ENCODE results near the gene HNRNPA3. TPM values are rescaled to one million over a fixed set of nuclear protein-coding genes. Genes with fewer than 3 reads are reported as not detected.
"Not testable (repeated sequence)": the region's sequence is repeated elsewhere in the genome, so short reads cannot be mapped to it uniquely, and the experiment has no call there.

HNRNPA3 gene
- total and polyA plus RNA-seq, 2 of the 13 experiments (the other 11 are each of a cell fraction or from before 2014, with no cell fraction given): 73.3 to 97.7 TPM

DNA sequence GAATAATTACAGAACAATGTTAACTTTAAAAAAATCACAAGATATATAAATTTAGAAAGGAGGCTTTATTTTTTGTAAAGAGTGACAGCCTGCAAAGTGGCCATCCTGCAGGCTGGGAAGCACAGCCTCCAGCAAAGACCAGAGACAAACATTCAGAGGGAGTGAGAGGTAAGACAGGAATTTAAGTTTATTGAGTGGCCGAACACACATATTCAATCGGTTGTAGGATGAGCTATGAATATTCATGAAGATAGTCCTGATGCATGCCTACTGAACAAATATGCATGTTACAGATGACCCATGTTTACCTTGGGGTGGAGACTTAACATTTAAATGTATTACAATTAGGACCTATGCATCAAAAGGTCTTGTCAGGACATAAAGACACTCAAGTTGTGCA is 33.4 kb upstream of the HNRNPA3 start:
- H4K20me1 ChIP-seq (ENCODE audit: insufficient read depth, low read length): no peaks in the 10 kb centered on the region
- H3K36me3 ChIP-seq (replicated peaks in 1 of 2; ENCODE audit: control insufficient read depth in 1 of 2, insufficient read depth in 2 of 2, low read length in 2 of 2): no peaks in the 10 kb centered on the region
- H3K4me2 ChIP-seq (ENCODE audit: low read depth, low read length): no peak overlapping the region
- no TSS peak for BruUV-seq (replicated peaks)
- ATAC-seq (no peak), DNase-seq (ENCODE audit: low spot score) (no peak), FAIRE-seq (no peak)
- no peaks in the 10 kb centered on the region for H3K27me3 ChIP-seq (ENCODE audit: control insufficient read depth in 1 of 2, insufficient read depth in 2 of 2, low read length in 2 of 2)
- H3K9me3 ChIP-seq (ENCODE audit: low read length): no peaks in the 10 kb centered on the region
- no peak overlapping the region for H3K9ac ChIP-seq (ENCODE audit: insufficient read depth, low read depth, low read length)
- no peaks in the 10 kb centered on the region for H3K79me2 ChIP-seq (ENCODE audit: insufficient read depth, low read length)
- 89% methylated on average over 2 of the region's 2 CpGs for WGBS (ENCODE audit: low lambda C conversion rate)
- TF ChIP-seq, protein P1, sequence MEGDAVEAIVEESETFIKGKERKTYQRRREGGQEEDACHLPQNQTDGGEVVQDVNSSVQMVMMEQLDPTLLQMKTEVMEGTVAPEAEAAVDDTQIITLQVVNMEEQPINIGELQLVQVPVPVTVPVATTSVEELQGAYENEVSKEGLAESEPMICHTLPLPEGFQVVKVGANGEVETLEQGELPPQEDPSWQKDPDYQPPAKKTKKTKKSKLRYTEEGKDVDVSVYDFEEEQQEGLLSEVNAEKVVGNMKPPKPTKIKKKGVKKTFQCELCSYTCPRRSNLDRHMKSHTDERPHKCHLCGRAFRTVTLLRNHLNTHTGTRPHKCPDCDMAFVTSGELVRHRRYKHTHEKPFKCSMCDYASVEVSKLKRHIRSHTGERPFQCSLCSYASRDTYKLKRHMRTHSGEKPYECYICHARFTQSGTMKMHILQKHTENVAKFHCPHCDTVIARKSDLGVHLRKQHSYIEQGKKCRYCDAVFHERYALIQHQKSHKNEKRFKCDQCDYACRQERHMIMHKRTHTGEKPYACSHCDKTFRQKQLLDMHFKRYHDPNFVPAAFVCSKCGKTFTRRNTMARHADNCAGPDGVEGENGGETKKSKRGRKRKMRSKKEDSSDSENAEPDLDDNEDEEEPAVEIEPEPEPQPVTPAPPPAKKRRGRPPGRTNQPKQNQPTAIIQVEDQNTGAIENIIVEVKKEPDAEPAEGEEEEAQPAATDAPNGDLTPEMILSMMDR (CRISPR knock-in tag; IDR thresholded peaks at IDR 0.05): no peak
- TF ChIP-seq MBD4 (IDR thresholded peaks at IDR 0.05; ENCODE audit: borderline replicate concordance, low read length): no peak
- no peak for TF ChIP-seq CAMTA2 (CRISPR knock-in tag; IDR thresholded peaks at IDR 0.05; ENCODE audit: borderline replicate concordance)
- TF ChIP-seq ZNF557 (CRISPR knock-in tag; IDR thresholded peaks at IDR 0.05): no peak
- no peak for TF ChIP-seq SIX4 (CRISPR knock-in tag; IDR thresholded peaks at IDR 0.05)
- TF ChIP-seq ZFP1 (CRISPR knock-in tag; IDR thresholded peaks at IDR 0.05): no peak
- TF ChIP-seq ATF7 (IDR thresholded peaks at IDR 0.05): no peak
- TF ChIP-seq ATF7 (CRISPR knock-in tag; IDR thresholded peaks at IDR 0.05): no peak
- no peak for TF ChIP-seq MEIS1 (CRISPR knock-in tag; IDR thresholded peaks at IDR 0.05; ENCODE audit: borderline replicate concordance)
- TF ChIP-seq ZNF75D (CRISPR knock-in tag; IDR thresholded peaks at IDR 0.05; ENCODE audit: borderline replicate concordance): no peak
- no peak for TF ChIP-seq ZNF207 (IDR thresholded peaks at IDR 0.05; ENCODE audit: borderline replicate concordance)
- no peak for TF ChIP-seq TBL1XR1 (IDR thresholded peaks at IDR 0.05; ENCODE audit: borderline replicate concordance, low read length, partially characterized antibody)
- TF ChIP-seq ZNF3 (CRISPR knock-in tag; IDR thresholded peaks at IDR 0.05): no peak
- no peak for TF ChIP-seq KDM6A (CRISPR knock-in tag; IDR thresholded peaks at IDR 0.05; ENCODE audit: low read depth)
- TF ChIP-seq SATB2 (CRISPR knock-in tag; IDR thresholded peaks at IDR 0.05): no peak
- intact Hi-C loops (cut with micrococcal nuclease; ENCODE audit: unreplicated experiment) (no loop called here), in situ Hi-C loops (cut with HindIII; ENCODE audit: extremely low pct_ligation_motif_present, low pct_unique_long_range_greater_than_20kb) (no loop called here)
- no peak overlapping the region for H3K4me3 ChIP-seq (replicated peaks in 1 of 3; ENCODE audit: insufficient read depth in 1 of 3, low read depth in 2 of 3, low read length in 3 of 3)
- ChIA-PET POLR2A (no interaction called here), CTCF (ENCODE audit: low intra/inter-chr PET ratio, low total read pairs) (no interaction called here)
- no peak overlapping the region for H2AFZ ChIP-seq (ENCODE audit: low read length)
- no peak overlapping the region for H3K27ac ChIP-seq (ENCODE audit: extremely low read length, insufficient read depth, low read length)
- peaks cover 63% of the 10 kb centered on the region for H3K4me1 ChIP-seq (ENCODE audit: insufficient read depth, low read length)

DNA sequence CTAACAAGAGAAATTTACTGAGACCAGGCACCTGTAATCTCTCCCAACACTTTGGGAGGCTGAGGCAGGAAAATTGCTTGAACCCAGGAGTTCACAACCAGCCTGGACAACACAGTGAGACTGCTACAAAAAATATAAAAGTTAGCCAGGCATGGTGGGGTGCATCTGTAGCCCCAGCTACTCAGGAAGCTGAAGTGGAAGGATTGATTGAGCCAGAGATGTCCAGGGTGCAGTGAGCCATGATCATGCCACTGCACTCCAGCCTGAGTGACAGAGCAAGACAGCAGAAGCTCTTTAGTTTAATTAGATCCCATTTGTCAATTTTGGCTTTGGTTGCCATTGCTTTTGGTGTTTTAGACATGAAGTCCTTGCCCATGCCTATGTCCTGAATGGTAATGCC is 32.9 kb upstream of the HNRNPA3 start:
- intact Hi-C loops (cut with micrococcal nuclease; ENCODE audit: unreplicated experiment); H2AFZ ChIP-seq (ENCODE audit: low read length); H3K4me3 ChIP-seq (replicated peaks in 1 of 3; ENCODE audit: insufficient read depth in 1 of 3, low read depth in 2 of 3, low read length in 3 of 3); H4K20me1 ChIP-seq (ENCODE audit: insufficient read depth, low read length); POLR2A ChIA-PET; H3K27me3 ChIP-seq (ENCODE audit: control insufficient read depth in 1 of 2, insufficient read depth in 2 of 2, low read length in 2 of 2); BruUV-seq (replicated peaks); H3K27ac ChIP-seq (ENCODE audit: extremely low read length, insufficient read depth, low read length); H3K9me3 ChIP-seq (ENCODE audit: low read length); ATAC-seq; DNase-seq (ENCODE audit: low spot score); CTCF ChIA-PET (ENCODE audit: low intra/inter-chr PET ratio, low total read pairs); H3K36me3 ChIP-seq (replicated peaks in 1 of 2; ENCODE audit: control insufficient read depth in 1 of 2, insufficient read depth in 2 of 2, low read length in 2 of 2); FAIRE-seq; H3K4me2 ChIP-seq (ENCODE audit: low read depth, low read length); H3K9ac ChIP-seq (ENCODE audit: insufficient read depth, low read depth, low read length); H3K79me2 ChIP-seq (ENCODE audit: insufficient read depth, low read length); in situ Hi-C loops (cut with HindIII; ENCODE audit: extremely low pct_ligation_motif_present, low pct_unique_long_range_greater_than_20kb): not testable (repeated sequence)
- H3K4me1 ChIP-seq (ENCODE audit: insufficient read depth, low read length): peaks cover 63% of the 10 kb centered on the region

All from HepG2 (cell line).